ENCODE results near the gene DOCK10.

GRCh38 chr2:224885291-224885690 is 157.0 kb downstream of the DOCK10 start:
- TF ChIP-seq MAX (IDR thresholded peaks at IDR 0.05; ENCODE audit: insufficient read depth, insufficient read length) (no peak), CTCF (IDR thresholded peaks at IDR 0.05; ENCODE audit: extremely low read depth in 1 of 2, insufficient read depth in 1 of 2, low read depth in 1 of 2, low read length in 2 of 2) (no peak), POLR2A (IDR thresholded peaks at IDR 0.05; ENCODE audit: low read depth, low read length) (no peak), POLR2AphosphoS5 (IDR thresholded peaks at IDR 0.05; ENCODE audit: insufficient read depth, low read depth, low read length) (no peak), FOS (IDR thresholded peaks at IDR 0.05; ENCODE audit: borderline replicate concordance, insufficient read depth, low read length) (no peak), EZH2 (IDR thresholded peaks at IDR 0.05; ENCODE audit: borderline replicate concordance, low read depth, low read length, severe bottlenecking) (no peak), GATA2 (IDR thresholded peaks at IDR 0.05; ENCODE audit: insufficient read depth, insufficient read length, low read depth, low read length) (no peak), MYC (IDR thresholded peaks at IDR 0.05; ENCODE audit: low read depth, low read length) (no peak)
